Measurements from ENCODE around the gene PCCA.

Gene PCCA

DNA sequence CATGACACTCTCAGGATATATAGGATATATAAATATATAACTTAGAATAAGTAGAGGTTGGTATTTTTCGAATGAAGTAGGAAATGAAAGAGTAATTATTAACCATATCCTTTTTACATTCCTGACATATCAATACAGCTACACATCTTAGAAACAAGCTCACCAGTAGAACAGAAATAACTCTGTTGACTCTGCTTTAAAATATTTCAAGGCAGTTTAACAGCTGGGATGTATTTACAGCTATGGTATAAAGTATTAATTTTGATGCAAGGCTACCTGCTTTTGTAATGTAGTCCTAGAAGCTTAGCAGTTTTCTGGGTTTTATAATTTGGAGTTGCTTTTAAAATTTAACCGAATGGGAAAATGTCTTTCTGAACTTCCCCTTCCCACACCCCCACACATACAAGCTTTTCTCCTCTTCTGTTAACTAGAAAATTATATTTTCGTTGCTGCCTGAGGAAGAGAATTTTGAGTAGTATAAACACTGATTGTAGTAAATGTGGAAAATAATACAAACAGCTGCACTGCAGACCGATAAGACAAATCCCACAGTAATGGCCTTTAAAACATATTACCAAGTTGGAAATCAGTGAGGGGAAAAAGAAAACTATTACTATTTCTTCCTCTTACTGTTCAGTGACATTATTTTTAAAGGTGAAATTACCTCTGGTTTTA is 352.0 kb downstream of the PCCA start:
- no peak overlapping the region for H3K27ac ChIP-seq

DNA sequence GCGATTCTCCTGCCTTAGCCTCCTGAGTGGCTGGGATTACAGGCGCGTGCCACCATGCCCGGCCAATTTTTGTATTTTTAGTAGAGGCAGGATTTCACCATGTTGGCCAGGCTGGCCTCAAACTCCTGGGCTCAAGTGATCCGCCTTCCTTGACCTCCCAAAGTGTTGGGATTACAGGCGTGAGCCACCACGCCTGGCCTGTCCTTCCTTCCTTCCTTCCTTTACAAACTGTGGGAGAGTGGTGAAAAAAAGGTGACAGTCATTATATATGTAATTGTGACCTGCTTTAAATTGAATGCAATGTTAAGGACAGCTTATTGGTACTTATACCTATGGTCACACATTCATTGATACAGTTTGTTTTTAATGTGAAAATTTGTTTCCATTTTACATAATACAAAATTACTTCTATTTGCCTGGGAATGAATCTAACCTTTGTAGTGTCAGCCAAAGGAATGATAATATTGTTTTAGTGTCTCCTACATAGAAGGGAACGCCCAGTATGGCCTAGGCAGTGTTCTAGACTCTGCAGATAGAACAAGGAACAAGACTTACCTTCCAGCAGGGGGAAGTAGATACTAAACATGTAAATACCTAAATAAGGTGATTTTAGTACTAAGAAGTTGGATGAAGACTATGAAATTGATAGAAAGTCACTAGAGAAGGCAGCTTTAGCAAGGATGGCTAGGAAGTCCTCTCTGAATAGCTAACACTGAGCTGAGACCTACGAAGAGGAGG is 353.4 kb downstream of the PCCA start:
- no peak for TF ChIP-seq ZFX (IDR thresholded peaks at IDR 0.05)
- no peak for TF ChIP-seq CTCF (conservative IDR thresholded peaks at IDR 0.05)
- H3K27ac ChIP-seq, result no peak overlapping the region

More for the DNA sequence above, 352.0 kb downstream of the PCCA start:
- TF ChIP-seq ZFX (IDR thresholded peaks at IDR 0.05), result no peak
- TF ChIP-seq CTCF (conservative IDR thresholded peaks at IDR 0.05), result no peak

GRCh38 chr13:100443278-100443997 is 354.5 kb downstream of the PCCA start:
- TF ChIP-seq ZFX (IDR thresholded peaks at IDR 0.05) (no peak), CTCF (conservative IDR thresholded peaks at IDR 0.05) (no peak)

DNA sequence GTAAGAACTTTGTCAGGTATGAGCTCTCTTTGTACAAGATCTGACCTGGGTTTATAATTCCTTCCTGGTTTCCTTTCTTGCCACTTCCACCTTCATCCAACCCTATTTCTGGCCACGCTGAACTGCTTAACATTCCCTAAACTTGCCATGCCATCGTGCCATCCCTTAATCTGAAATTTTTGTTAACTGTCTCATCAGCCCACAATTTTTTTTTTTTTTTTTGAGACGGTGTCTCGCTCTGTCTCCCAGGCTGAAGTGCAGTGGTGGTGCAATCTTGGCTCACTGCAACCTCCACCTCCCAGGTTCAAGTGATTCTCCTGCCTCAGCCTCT is 355.1 kb downstream of the PCCA start:
- H3K27ac ChIP-seq, result no peak overlapping the region
- TF ChIP-seq CTCF (conservative IDR thresholded peaks at IDR 0.05) (no peak), ZFX (IDR thresholded peaks at IDR 0.05) (no peak)

More at GRCh38 chr13:100443278-100443997, 354.5 kb downstream of the PCCA start:
- no peak overlapping the region for H3K27ac ChIP-seq

GRCh38 chr13:100447831-100448230 is 358.9 kb downstream of the PCCA start:
- no peak overlapping the region for H3K27ac ChIP-seq
- no peak for TF ChIP-seq CTCF (conservative IDR thresholded peaks at IDR 0.05)
- TF ChIP-seq ZFX (IDR thresholded peaks at IDR 0.05), result no peak

DNA sequence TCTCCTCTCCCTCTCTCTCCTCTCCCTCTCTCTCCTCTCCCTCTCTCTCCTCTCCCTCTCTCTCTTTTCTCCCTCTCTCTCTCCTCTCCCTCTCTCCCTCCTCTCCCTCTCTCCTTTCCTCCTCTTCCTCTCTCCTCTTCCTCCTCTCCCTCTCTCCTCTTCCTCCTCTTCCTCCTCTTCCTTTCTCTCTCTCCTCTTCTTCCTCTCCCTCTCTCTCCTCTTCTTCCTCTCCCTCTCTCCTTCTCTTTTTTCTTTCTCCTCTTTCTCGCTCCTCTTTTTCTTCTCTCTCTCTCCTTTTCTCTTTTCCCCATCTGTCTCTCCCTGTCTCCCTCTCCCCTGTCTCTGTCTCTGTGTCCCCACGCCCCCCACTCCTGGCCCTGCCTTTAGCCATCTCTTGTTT is 363.0 kb downstream of the PCCA start:
- no peak for TF ChIP-seq ZFX (IDR thresholded peaks at IDR 0.05)
- TF ChIP-seq CTCF (conservative IDR thresholded peaks at IDR 0.05), result no peak
- H3K27ac ChIP-seq, result no peak overlapping the region

DNA sequence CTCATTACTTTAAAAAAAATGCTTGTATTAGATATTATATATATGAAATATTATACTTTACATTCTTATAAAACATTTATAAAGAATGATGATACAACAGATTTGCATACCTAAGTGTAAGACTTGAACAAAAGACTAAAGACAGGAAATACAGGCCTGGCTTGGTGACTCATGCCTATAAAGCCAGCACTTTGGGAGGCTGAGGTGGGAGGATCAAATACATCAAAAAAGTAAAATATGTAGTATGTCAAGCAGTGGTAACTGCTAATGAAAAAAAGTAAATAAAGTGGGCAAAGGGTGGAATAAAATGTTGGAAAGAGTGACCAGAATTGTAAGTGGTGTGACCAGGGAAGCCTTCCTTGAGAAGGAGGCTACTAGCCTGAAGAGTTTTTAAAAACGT is 366.0 kb downstream of the PCCA start:
- H3K27ac ChIP-seq, result no peak overlapping the region
- TF ChIP-seq CTCF (conservative IDR thresholded peaks at IDR 0.05), result no peak
- TF ChIP-seq ZFX (IDR thresholded peaks at IDR 0.05), result no peak
